GM21619 (cell line): ENCODE results near the gene ZCWPW1.
"Not testable (repeated sequence)": the region's sequence is repeated elsewhere in the genome, so short reads cannot be mapped to it uniquely, and the experiment has no call there.

ENCODE experiments used
- ATAC-seq: cut with Tn5 transposase; IDR thresholded peaks from one replicate; pipeline ENCODE4 v1.9.1; 2021; ENCODE audit not compliant: unreplicated experiment

Gene ZCWPW1

GRCh38 chr7:100373870-100374598 is 54.5 kb downstream of the ZCWPW1 start:
- not testable (repeated sequence) for ATAC-seq

GRCh38 chr7:100373261-100373831 is 55.2 kb downstream of the ZCWPW1 start, which contains the start of gene PILRA:
TSS of gene PILRA (plus strand) at chr7:100373487. CDS start at chr7:100373657, 170 bp downstream.
- ATAC-seq, result no peak

GRCh38 chr7:100372694-100373093 is 55.8 kb downstream of the ZCWPW1 start:
- no peak for ATAC-seq

GRCh38 chr7:100372256-100372655 is 56.2 kb downstream of the ZCWPW1 start:
- ATAC-seq, result no peak

GRCh38 chr7:100371561-100372171 is 56.8 kb downstream of the ZCWPW1 start:
- ATAC-seq, result no peak

- ATAC-seq, result no peak
Measured at GRCh38 chr7:100370746-100371145, 57.8 kb downstream of the ZCWPW1 start.

GRCh38 chr7:100370303-100370702 is 58.2 kb downstream of the ZCWPW1 start:
- no peak for ATAC-seq

GRCh38 chr7:100369105-100369504 is 59.4 kb downstream of the ZCWPW1 start:
- peak; percentile 53 for ATAC-seq

- ATAC-seq, result no peak
Measured at GRCh38 chr7:100367676-100368613, 60.6 kb downstream of the ZCWPW1 start.

GRCh38 chr7:100367251-100367620 is 61.3 kb downstream of the ZCWPW1 start:
- no peak for ATAC-seq

- ATAC-seq, result no peak
Measured at GRCh38 chr7:100366411-100367250, 61.9 kb downstream of the ZCWPW1 start.

GRCh38 chr7:100365998-100366367 is 62.5 kb downstream of the ZCWPW1 start:
- not testable (repeated sequence) for ATAC-seq

- no peak for ATAC-seq
Measured at GRCh38 chr7:100364480-100364879, 64.0 kb downstream of the ZCWPW1 start.

GRCh38 chr7:100363797-100364196 is 64.7 kb downstream of the ZCWPW1 start:
- not testable (repeated sequence) for ATAC-seq

- no peak for ATAC-seq
Measured at GRCh38 chr7:100363098-100363497, 65.4 kb downstream of the ZCWPW1 start.

- ATAC-seq, result no peak
Measured at GRCh38 chr7:100360135-100360854, 68.2 kb downstream of the ZCWPW1 start.

GRCh38 chr7:100358857-100359212 is 69.7 kb downstream of the ZCWPW1 start:
- ATAC-seq, result no peak

GRCh38 chr7:100358027-100358856 is 70.3 kb downstream of the ZCWPW1 start, which contains the start of gene PILRB:
TSS of gene PILRB (plus strand) at chr7:100358117. CDS start at chr7:100358303, 186 bp downstream.
- ATAC-seq, result no peak

- ATAC-seq, result no peak
Measured at GRCh38 chr7:100357131-100357561, 71.4 kb downstream of the ZCWPW1 start.
